ENCODE data around the gene INTS12. TPM values are rescaled to one million over a fixed set of nuclear protein-coding genes. Genes with fewer than 3 reads are reported as not detected.

Gene INTS12
- total RNA-seq, 4 donors from 2014 or later: 19.1 to 24.5 (median 22.9) TPM

DNA sequence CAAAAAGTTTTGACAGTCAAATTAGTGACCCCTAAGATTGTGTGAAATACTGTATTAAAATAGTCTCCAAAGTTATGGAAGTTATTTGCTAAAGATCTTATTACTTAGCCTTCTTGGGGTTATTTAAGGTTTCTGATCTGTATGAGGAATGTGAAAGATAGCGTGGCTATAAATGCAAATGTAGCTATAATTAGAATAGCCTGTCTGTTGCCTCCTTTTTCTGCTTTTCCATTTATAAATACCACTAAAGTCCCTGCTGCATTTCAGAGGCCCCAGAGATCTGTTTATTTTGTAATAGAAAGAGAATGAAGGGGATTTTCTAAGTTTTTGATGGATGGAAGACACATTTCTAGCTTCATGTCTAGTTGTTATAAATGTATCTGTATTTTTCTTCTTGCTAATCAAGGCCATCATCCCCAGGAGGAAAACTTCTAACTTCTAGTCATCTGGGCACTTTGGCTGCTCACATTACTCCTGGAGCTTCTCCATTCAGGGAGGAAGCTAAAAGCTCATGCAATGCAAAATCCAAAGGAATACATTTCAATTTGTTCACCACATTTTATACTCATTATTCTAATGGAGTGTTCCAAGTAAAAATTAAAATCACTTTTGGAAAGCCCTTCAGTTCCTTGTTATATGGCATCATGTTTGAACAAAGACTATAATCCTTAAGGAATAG lies 73.9 kb downstream of the INTS12 start:
- H3K9me3 ChIP-seq: no peaks in the 10 kb centered on the region
- DNase-seq (ENCODE audit: extremely low spot score): no peak
- no peak overlapping the region for H3K4me3 ChIP-seq
- H3K4me1 ChIP-seq: peaks cover 8 to 32% (median 19%) of the 10 kb centered on the region in 4 donors
- H3K27ac ChIP-seq (replicated peaks in 1 of 4): no peak overlapping the region
- no peaks in the 10 kb centered on the region for H3K36me3 ChIP-seq
- intact Hi-C loops (cut with DNase I): no loop called here
- TF ChIP-seq CTCF (IDR thresholded peaks at IDR 0.05) (no peak), POLR2AphosphoS5 (IDR thresholded peaks at IDR 0.05) (no peak), EP300 (IDR thresholded peaks at IDR 0.05) (no peak), POLR2A (IDR thresholded peaks at IDR 0.05; ENCODE audit: low read depth) (no peak)
- H3K27me3 ChIP-seq: no peaks in the 10 kb centered on the region
- 29% methylated on average over 1 of the region's 1 CpG for WGBS

- no peaks in the 10 kb centered on the region for H3K36me3 ChIP-seq
- intact Hi-C loops (cut with DNase I): no loop called here
- WGBS: 83% methylated on average over 3 of the region's 3 CpGs
- no peak overlapping the region for H3K27ac ChIP-seq (replicated peaks in 1 of 4)
- TF ChIP-seq EP300 (IDR thresholded peaks at IDR 0.05): no peak
- TF ChIP-seq POLR2AphosphoS5 (IDR thresholded peaks at IDR 0.05): no peak
- TF ChIP-seq POLR2A (IDR thresholded peaks at IDR 0.05; ENCODE audit: low read depth): no peak
- TF ChIP-seq CTCF (IDR thresholded peaks at IDR 0.05): no peak
- H3K9me3 ChIP-seq: no peaks in the 10 kb centered on the region
- H3K4me3 ChIP-seq: no peak overlapping the region
- no peaks in the 10 kb centered on the region for H3K27me3 ChIP-seq
- DNase-seq (ENCODE audit: extremely low spot score): no peak
- H3K4me1 ChIP-seq: peaks cover 8 to 32% (median 19%) of the 10 kb centered on the region in 4 donors
Measured at GRCh38 chr4:105633241-105633640, 75.2 kb downstream of the INTS12 start.

Other genes starting within 250 kb of the INTS12 start
- gene PPA2, start 234.6 kb downstream of the INTS12 start, total RNA-seq: 100 to 1,000 TPM in 1 of 4 donors, 10 to 100 TPM in 3; 65.6 to 100 (median 72.5) TPM
- gene ARHGEF38, start 156.1 kb downstream of the INTS12 start, total RNA-seq: under 1 TPM in 1 of 4 donors, not detected in 3; 0.29 TPM
- gene GSTCD, start 95 bp upstream of the INTS12 start, total RNA-seq: 10 to 100 TPM in 1 of 4 donors, 1 to 10 TPM in 3; 5.2 to 14.5 (median 8.1) TPM
- 10 to 100 TPM; 43.2 to 87.0 (median 59.4) TPM for gene NPNT, start 186.8 kb upstream of the INTS12 start, total RNA-seq